ENCODE results near the gene TOR1AIP1. TPM values are rescaled to one million over a fixed set of nuclear protein-coding genes. Genes with fewer than 3 reads are reported as not detected.

The TOR1AIP1 gene
- total and polyA plus RNA-seq, 3 donors from 2014 or later, result 62.7 to 72.3 (median 63.7) TPM

DNA sequence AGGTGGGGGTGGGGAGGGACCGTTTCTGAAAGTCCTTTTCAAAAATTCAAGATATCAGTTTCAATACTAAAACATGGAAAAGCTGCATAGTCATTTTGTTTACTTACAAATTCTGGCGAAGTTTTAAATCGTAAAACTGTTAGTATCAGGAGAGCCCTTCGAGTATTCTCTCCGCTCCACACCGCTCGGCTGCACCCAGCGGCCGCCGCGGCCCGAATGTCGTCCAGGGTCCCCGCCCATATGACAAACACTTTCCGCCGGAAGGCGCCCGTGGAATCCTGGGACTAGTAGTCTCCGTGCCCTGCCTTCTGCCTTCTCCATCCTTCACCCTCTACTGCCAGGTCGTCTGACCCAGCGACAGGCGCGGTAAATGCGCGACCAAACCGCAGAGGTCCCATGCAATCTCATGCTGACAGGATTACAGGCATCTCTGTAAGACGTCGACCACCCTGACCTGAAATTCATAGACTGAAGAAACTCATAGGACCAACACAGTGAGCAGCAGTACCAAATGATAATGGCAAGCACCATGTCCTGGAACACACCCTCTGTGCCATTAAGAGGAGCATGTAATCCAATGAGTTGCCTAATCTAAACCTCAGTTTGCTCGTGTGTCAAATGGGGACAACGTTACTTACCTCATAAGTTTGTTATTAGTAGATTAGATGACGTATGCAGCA lies 4.4 kb upstream of the TOR1AIP1 start, which contains the start of gene TOR1AIP2:
TOR1AIP2 (minus strand) TSS at position 218 of the 680 bp plus-strand sequence. CDS start 25,138 bp downstream, outside the sequence.
- intact Hi-C loops (cut with DNase I; ENCODE audit: low total_unique reads), result no loop called here
- no peaks in the 10 kb centered on the region for H3K9me3 ChIP-seq
- H3K4me3 ChIP-seq, result peak within 1 kb of the TSS; percentile 76 to 79
- DNase-seq, result peak; percentile 95
- TF ChIP-seq POLR2A (IDR thresholded peaks at IDR 0.05), result peak; percentile 96
- TF ChIP-seq, protein P1, sequence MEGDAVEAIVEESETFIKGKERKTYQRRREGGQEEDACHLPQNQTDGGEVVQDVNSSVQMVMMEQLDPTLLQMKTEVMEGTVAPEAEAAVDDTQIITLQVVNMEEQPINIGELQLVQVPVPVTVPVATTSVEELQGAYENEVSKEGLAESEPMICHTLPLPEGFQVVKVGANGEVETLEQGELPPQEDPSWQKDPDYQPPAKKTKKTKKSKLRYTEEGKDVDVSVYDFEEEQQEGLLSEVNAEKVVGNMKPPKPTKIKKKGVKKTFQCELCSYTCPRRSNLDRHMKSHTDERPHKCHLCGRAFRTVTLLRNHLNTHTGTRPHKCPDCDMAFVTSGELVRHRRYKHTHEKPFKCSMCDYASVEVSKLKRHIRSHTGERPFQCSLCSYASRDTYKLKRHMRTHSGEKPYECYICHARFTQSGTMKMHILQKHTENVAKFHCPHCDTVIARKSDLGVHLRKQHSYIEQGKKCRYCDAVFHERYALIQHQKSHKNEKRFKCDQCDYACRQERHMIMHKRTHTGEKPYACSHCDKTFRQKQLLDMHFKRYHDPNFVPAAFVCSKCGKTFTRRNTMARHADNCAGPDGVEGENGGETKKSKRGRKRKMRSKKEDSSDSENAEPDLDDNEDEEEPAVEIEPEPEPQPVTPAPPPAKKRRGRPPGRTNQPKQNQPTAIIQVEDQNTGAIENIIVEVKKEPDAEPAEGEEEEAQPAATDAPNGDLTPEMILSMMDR (IDR thresholded peaks at IDR 0.05), result no peak
- H3K27ac ChIP-seq, result peak within 1 kb of the TSS; percentile 45 to 75
- peaks cover 25% of the 10 kb centered on the region for H3K4me1 ChIP-seq
- 4% methylated on average over 31 of the region's 31 CpGs for WGBS, 2 donors
- no peaks in the 10 kb centered on the region for H3K27me3 ChIP-seq
- H3K36me3 ChIP-seq (ENCODE audit: low read depth, missing control alignments), result no peaks in the 10 kb centered on the region

- no peak for DNase-seq
- Histone ChIP-seq H3K4me1 (peaks cover 25% of the 10 kb centered on the region), H3K4me3 (no peak overlapping the region), H3K27ac (no peak overlapping the region), H3K27me3 (no peaks in the 10 kb centered on the region), H3K36me3 (ENCODE audit: low read depth, missing control alignments) (no peaks in the 10 kb centered on the region), H3K9me3 (no peaks in the 10 kb centered on the region)
- intact Hi-C loops (cut with DNase I; ENCODE audit: low total_unique reads), result loop anchor here (10.0 kb wide), 1 partner anchor 75 kb away; the partner anchor contains the start of gene CEP350
- WGBS, 2 donors, result 70% methylated on average over 2 of the region's 2 CpGs
- TF ChIP-seq, protein P1 (IDR thresholded peaks at IDR 0.05), result no peak
- no peak for TF ChIP-seq POLR2A (IDR thresholded peaks at IDR 0.05)
Measured at GRCh38 chr1:179879797-179880196, 2.3 kb upstream of the TOR1AIP1 start.

- Histone ChIP-seq H3K4me1 (peaks cover 8% of the 10 kb centered on the region), H3K4me3 (peak overlapping the region; percentile 81 to 88), H3K36me3 (ENCODE audit: low read depth, missing control alignments) (no peaks in the 10 kb centered on the region), H3K27me3 (no peaks in the 10 kb centered on the region), H3K27ac (peak overlapping the region; percentile 95 to 98), H3K9me3 (no peaks in the 10 kb centered on the region)
- intact Hi-C loops (cut with DNase I; ENCODE audit: low total_unique reads), result loop anchor here (10.0 kb wide), 1 partner anchor 73 kb away; the partner anchor contains the start of gene CEP350
- peak; percentile 93 for DNase-seq
- 0 to 1% methylated on average over 20 to 22 of the region's 22 CpGs for WGBS, 2 donors
- TF ChIP-seq, protein P1 (IDR thresholded peaks at IDR 0.05), result no peak
- no peak for TF ChIP-seq POLR2A (IDR thresholded peaks at IDR 0.05)
Measured at GRCh38 chr1:179881642-179882252, 338 bp upstream of the TOR1AIP1 start.

DNA sequence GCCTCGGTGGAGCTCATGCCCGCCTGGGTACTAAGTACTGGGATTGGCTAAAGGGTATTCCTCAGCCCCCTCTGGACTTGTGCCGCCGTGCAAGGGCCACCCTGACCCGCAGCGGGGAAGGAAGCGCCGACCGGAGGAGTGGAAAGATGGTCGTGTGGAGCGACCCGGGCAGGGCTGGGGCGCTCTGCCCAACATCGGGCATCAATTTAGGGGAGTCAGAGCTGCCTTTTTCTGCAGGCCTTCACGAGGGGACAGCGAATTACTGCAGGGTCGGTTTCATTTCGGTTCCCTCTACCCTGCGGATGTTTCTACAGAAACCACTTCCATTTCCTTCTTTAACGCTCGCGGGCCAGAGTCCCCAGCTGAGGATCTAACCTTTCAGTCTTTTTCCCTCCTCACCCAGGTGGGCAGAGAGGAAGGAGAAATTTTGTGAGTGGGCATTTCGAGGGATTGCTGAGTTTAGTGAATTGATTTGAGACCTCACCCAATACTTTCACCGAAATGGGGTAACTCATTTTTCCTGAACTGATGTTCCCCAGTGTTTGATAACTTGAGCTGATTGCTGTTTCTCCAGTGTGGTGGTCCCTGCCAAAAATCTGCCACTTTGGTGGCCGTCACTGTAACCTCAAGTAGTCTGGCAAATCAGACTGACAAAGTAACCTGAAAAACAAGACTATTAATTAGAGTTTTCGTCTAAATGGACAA lies 1.1 kb downstream of the TOR1AIP1 start:
- intact Hi-C loops (cut with DNase I; ENCODE audit: low total_unique reads), result loop anchor here (10.0 kb wide), 1 partner anchor 72 kb away; the partner anchor contains the start of gene CEP350
- TF ChIP-seq, protein P1 (IDR thresholded peaks at IDR 0.05), result no peak
- TF ChIP-seq POLR2A (IDR thresholded peaks at IDR 0.05), result no peak
- Histone ChIP-seq H3K27ac (peak overlapping the region; percentile 95 to 98), H3K9me3 (no peaks in the 10 kb centered on the region), H3K27me3 (no peaks in the 10 kb centered on the region), H3K36me3 (ENCODE audit: low read depth, missing control alignments) (no peaks in the 10 kb centered on the region), H3K4me3 (peak overlapping the region; percentile 81 to 88), H3K4me1 (peaks cover 7% of the 10 kb centered on the region)
- 1 to 3% methylated on average over 14 to 26 of the region's 26 CpGs for WGBS, 2 donors
- DNase-seq, result no peak

Measured in testis (tissue), 3 donors.